SK-N-SH (cell line): ENCODE results near the gene TP63. TPM values are rescaled to one million over a fixed set of nuclear protein-coding genes. Genes with fewer than 3 reads are reported as not detected.

Experiments used
- CTCF ChIA-PET: fragments of 300-600, 350-600 bp; formaldehyde crosslinking; extraction: SDS; loops from one replicate; lab custom pipeline; 2021; lab: Yijun Ruan, JAX
- POLR2A ChIA-PET: fragments of 350-600 bp; sonication (Branson Sonifier 250); formaldehyde crosslinking; extraction: SDS; loops from one replicate; lab custom pipeline; 2020; ENCODE audit warnings: antibody characterized with exemption, inconsistent platforms; lab: Yijun Ruan, JAX
- DNase-seq: peaks from one replicate; pipeline ENCODE4 v3.0.0; 2012
- H2AFZ ChIP-seq: fragments of 200-600 bp; sonication (generic); 2 replicates; pipeline ENCODE4 v1.8.1; 2016; ENCODE audit warnings: antibody characterized with exemption, mild to moderate bottlenecking, low read depth
- H3F3A ChIP-seq: fragments of 200-600 bp; sonication (generic); replicated peaks from 2 replicates; pipeline ENCODE3; 2016; ENCODE audit warnings: antibody characterized with exemption, mild to moderate bottlenecking; ENCODE audit not compliant: insufficient read depth
- H3K27ac ChIP-seq, 2 experiments: fragments of 200-500 bp in 1 of 2; fragments of 200-600 bp in 1 of 2; sonication (Bioruptor generic) in 1 of 2; sonication (generic), shearing (Covaris generic) in 1 of 2; 2 replicates each; pipeline versions ENCODE4 v1.5.1 to v1.6.1; 2014 to 2016; ENCODE audit warnings: low read depth in 2 of 2, inconsistent platforms in 1 of 2, low read length in 1 of 2, mild to moderate bottlenecking in 1 of 2, mixed read lengths in 1 of 2
- H3K27me3 ChIP-seq: fragments of 200-600 bp; sonication (generic), shearing (Covaris generic); 2 replicates; pipeline ENCODE4 v1.6.1; 2016; ENCODE audit warnings: mixed run types; ENCODE audit not compliant: insufficient read depth
- H3K36me3 ChIP-seq, 2 experiments: fragments of 200-500 bp in 1 of 2; fragments of 200-600 bp in 1 of 2; sonication (Bioruptor generic) in 1 of 2; sonication (generic) in 1 of 2; replicated peaks in 1 of 2; 2 replicates each; pipeline versions ENCODE3 to v1.5.1; 2014 to 2016; ENCODE audit warnings: low read length in 1 of 2, mild to moderate bottlenecking in 1 of 2; ENCODE audit not compliant: insufficient read depth in 2 of 2, control insufficient read depth in 1 of 2
- H3K4me1 ChIP-seq, 2 experiments: fragments of 200-500 bp in 1 of 2; fragments of 200-600 bp in 1 of 2; sonication (Bioruptor generic) in 1 of 2; sonication (generic), shearing (Covaris generic) in 1 of 2; 2 replicates each; pipeline versions ENCODE4 v1.5.1 to v1.6.1; 2014 to 2016; ENCODE audit warnings: low read depth in 1 of 2, low read length in 1 of 2, mixed run types in 1 of 2; ENCODE audit not compliant: insufficient read depth in 2 of 2, control insufficient read depth in 1 of 2
- H3K4me2 ChIP-seq: fragments of 200-600 bp; sonication (generic), shearing (Covaris generic); 2 replicates; pipeline ENCODE4 v1.6.1; 2017; ENCODE audit warnings: mixed run types
- H3K4me3 ChIP-seq, 2 experiments: fragments of 200-500 bp in 1 of 2; fragments of 200-600 bp in 1 of 2; sonication (Bioruptor generic) in 1 of 2; sonication (generic), shearing (Covaris generic) in 1 of 2; 2 replicates each; pipeline versions ENCODE4 v1.5.1 to v1.8.1; 2014 to 2016; ENCODE audit warnings: low read depth in 2 of 2, inconsistent platforms in 1 of 2, low read length in 1 of 2, mild to moderate bottlenecking in 1 of 2, mixed read lengths in 1 of 2, moderate library complexity in 1 of 2
- H3K79me2 ChIP-seq: fragments of 200-600 bp; sonication (generic); 2 replicates; pipeline ENCODE4 v1.8.1; 2017; ENCODE audit warnings: mild to moderate bottlenecking; ENCODE audit not compliant: insufficient read depth
- H3K9ac ChIP-seq: fragments of 200-600 bp; sonication (generic); 2 replicates; pipeline ENCODE4 v1.6.1; 2017; ENCODE audit warnings: mixed run types
- H3K9me2 ChIP-seq: fragments of 200-600 bp; sonication (generic); 2 replicates; pipeline ENCODE4 v1.6.1; 2017; ENCODE audit warnings: mixed run types
- H3K9me3 ChIP-seq: fragments of 200-600 bp; sonication (generic); 2 replicates; pipeline ENCODE4 v1.6.1; 2017; ENCODE audit warnings: mixed run types, mild to moderate bottlenecking, moderate library complexity
- H4K20me1 ChIP-seq: fragments of 200-600 bp; sonication (generic); 2 replicates; pipeline ENCODE4 v1.6.1; 2017; ENCODE audit warnings: mild to moderate bottlenecking, mixed run types; ENCODE audit not compliant: insufficient read depth
- CTCF ChIP-seq: fragments of 200-600 bp; sonication (generic); IDR thresholded peaks from 2 replicates; pipeline ENCODE4 v1.6.1; 2017; ENCODE audit warnings: antibody characterized with exemption, mild to moderate bottlenecking, moderate library complexity
- EP300 ChIP-seq, 2 experiments: IDR thresholded peaks; 2 replicates each; pipeline versions ENCODE4 v1.4.0 to v1.6.1; 2012; ENCODE audit warnings: borderline replicate concordance in 1 of 2, low read depth in 1 of 2, low read length in 1 of 2
- FOSL2 ChIP-seq: IDR thresholded peaks from 2 replicates; pipeline ENCODE4 v1.4.0; 2012; ENCODE audit warnings: low read depth, mild to moderate bottlenecking, moderate library complexity, borderline replicate concordance
- FOXM1 ChIP-seq: IDR thresholded peaks from 2 replicates; pipeline ENCODE4 v1.4.0; 2012; ENCODE audit warnings: low read depth, mild to moderate bottlenecking
- GABPA ChIP-seq: IDR thresholded peaks from 2 replicates; pipeline ENCODE4 v1.4.0; 2012; ENCODE audit warnings: low read depth, mild to moderate bottlenecking
- GATA2 ChIP-seq: sonication (generic); formaldehyde crosslinking; IDR thresholded peaks from 2 replicates; pipeline ENCODE4 v1.5.0; 2020; ENCODE audit warnings: mild to moderate bottlenecking, missing genetic modification reagents
- IRF3 ChIP-seq: fragments of 150-350 bp; IDR thresholded peaks from 2 replicates; pipeline ENCODE4 v1.6.1; 2016; ENCODE audit warnings: mild to moderate bottlenecking, low read depth, low read length
- JUND ChIP-seq: IDR thresholded peaks from 2 replicates; pipeline ENCODE4 v1.4.0; 2012
- MAX ChIP-seq: IDR thresholded peaks from 2 replicates; pipeline ENCODE4 v1.4.0; 2012; ENCODE audit warnings: low read depth
- MEF2A ChIP-seq: IDR thresholded peaks from 2 replicates; pipeline ENCODE4 v1.4.0; 2012; ENCODE audit warnings: low read depth, borderline replicate concordance
- MXI1 ChIP-seq: IDR thresholded peaks from 2 replicates; pipeline ENCODE4 v1.6.1; 2012; ENCODE audit warnings: mild to moderate bottlenecking, low read depth, low read length, improper control_type of control experiment
- NFIC ChIP-seq: IDR thresholded peaks from 2 replicates; pipeline ENCODE4 v1.4.0; 2012; ENCODE audit warnings: borderline replicate concordance
- NRF1 ChIP-seq: IDR thresholded peaks from 2 replicates; pipeline ENCODE4 v1.6.1; 2012; ENCODE audit warnings: low read depth, mild to moderate bottlenecking, low read length
- POLR2AphosphoS5 ChIP-seq: IDR thresholded peaks from 2 replicates; pipeline ENCODE4 v1.6.1; 2012; ENCODE audit warnings: low read depth, low read length
- RFX5 ChIP-seq: IDR thresholded peaks from 2 replicates; pipeline ENCODE4 v1.6.1; 2012; ENCODE audit warnings: mild to moderate bottlenecking, improper control_type of control experiment, low read length
- RXRA ChIP-seq: IDR thresholded peaks from 2 replicates; pipeline ENCODE4 v1.4.0; 2012; ENCODE audit warnings: low read depth, mild to moderate bottlenecking, borderline replicate concordance
- SMC3 ChIP-seq: IDR thresholded peaks from 2 replicates; pipeline ENCODE4 v1.6.1; 2012; ENCODE audit warnings: low read depth, low read length, improper control_type of control experiment
- TEAD4 ChIP-seq: IDR thresholded peaks from 2 replicates; pipeline ENCODE4 v1.4.0; 2012; ENCODE audit warnings: mild to moderate bottlenecking, borderline replicate concordance; ENCODE audit not compliant: insufficient read depth
- WGBS: methylation state at CpG from one replicate; pipeline ENCODE4 v1.1.6; 2017; ENCODE audit warnings: low lambda C conversion rate; 5-methylcytosine and 5-hydroxymethylcytosine counted together
- polyA plus RNA-seq, 3 experiments: library from polyadenylated mRNA; depleted of rRNA; stranded (reverse); fragments of >200 nt; gene quantifications; 2 replicates each; pipeline ENCODE4 v1.2.3, GENCODE V29; 2012
- TF ChIP-seq, protein P1 (sequence below): IDR thresholded peaks from 2 replicates; pipeline ENCODE4; 2012
- TF ChIP-seq, protein P2 (sequence below): IDR thresholded peaks from 2 replicates; pipeline ENCODE4 v1.6.1; 2012; ENCODE audit warnings: mild to moderate bottlenecking, low read depth, low read length, moderate library complexity

Gene TP63
- polyA plus RNA-seq, 1 of the 3 experiments (the other 2 are of a cell fraction): not detected

GRCh38 chr3:189683546-189684255 lies 52.5 kb downstream of the TP63 start:
- Histone ChIP-seq H3F3A (peaks cover 12% of the 10 kb centered on the region), H3K9me3 (no peaks in the 10 kb centered on the region), H3K4me2 (no peak overlapping the region), H3K27ac (no peak overlapping the region), H3K27me3 (no peaks in the 10 kb centered on the region), H4K20me1 (no peaks in the 10 kb centered on the region), H3K9ac (no peak overlapping the region), H3K9me2 (no peaks in the 10 kb centered on the region), H2AFZ (no peak overlapping the region), H3K4me3 (no peak overlapping the region), H3K36me3 (no peaks in the 10 kb centered on the region), H3K79me2 (no peaks in the 10 kb centered on the region), H3K4me1 (peaks cover 0 to 5% of the 10 kb centered on the region in 2 experiments; a peak in 1 of 4 replicates)
- no peak for DNase-seq
- POLR2A ChIA-PET: no interaction called here
- 26% methylated on average over 3 of the region's 3 CpGs for WGBS
- CTCF ChIA-PET: no interaction called here
- TF ChIP-seq, protein P1, sequence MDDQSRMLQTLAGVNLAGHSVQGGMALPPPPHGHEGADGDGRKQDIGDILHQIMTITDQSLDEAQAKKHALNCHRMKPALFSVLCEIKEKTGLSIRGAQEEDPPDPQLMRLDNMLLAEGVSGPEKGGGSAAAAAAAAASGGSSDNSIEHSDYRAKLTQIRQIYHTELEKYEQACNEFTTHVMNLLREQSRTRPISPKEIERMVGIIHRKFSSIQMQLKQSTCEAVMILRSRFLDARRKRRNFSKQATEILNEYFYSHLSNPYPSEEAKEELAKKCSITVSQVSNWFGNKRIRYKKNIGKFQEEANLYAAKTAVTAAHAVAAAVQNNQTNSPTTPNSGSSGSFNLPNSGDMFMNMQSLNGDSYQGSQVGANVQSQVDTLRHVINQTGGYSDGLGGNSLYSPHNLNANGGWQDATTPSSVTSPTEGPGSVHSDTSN: no peak
- TF ChIP-seq TEAD4 (no peak), JUND (no peak), MEF2A (no peak), NRF1 (no peak), EP300 (IDR thresholded peaks at IDR 0.05; ENCODE audit: borderline replicate concordance in 1 of 2, low read depth in 1 of 2, low read length in 1 of 2) (no peak), IRF3 (no peak), RFX5 (no peak), NFIC (no peak), SMC3 (no peak), RXRA (no peak), CTCF (no peak), POLR2AphosphoS5 (no peak), GATA2 (no peak), MXI1 (no peak), FOSL2 (no peak), GABPA (no peak), FOXM1 (no peak), MAX (no peak)
- TF ChIP-seq, protein P2, sequence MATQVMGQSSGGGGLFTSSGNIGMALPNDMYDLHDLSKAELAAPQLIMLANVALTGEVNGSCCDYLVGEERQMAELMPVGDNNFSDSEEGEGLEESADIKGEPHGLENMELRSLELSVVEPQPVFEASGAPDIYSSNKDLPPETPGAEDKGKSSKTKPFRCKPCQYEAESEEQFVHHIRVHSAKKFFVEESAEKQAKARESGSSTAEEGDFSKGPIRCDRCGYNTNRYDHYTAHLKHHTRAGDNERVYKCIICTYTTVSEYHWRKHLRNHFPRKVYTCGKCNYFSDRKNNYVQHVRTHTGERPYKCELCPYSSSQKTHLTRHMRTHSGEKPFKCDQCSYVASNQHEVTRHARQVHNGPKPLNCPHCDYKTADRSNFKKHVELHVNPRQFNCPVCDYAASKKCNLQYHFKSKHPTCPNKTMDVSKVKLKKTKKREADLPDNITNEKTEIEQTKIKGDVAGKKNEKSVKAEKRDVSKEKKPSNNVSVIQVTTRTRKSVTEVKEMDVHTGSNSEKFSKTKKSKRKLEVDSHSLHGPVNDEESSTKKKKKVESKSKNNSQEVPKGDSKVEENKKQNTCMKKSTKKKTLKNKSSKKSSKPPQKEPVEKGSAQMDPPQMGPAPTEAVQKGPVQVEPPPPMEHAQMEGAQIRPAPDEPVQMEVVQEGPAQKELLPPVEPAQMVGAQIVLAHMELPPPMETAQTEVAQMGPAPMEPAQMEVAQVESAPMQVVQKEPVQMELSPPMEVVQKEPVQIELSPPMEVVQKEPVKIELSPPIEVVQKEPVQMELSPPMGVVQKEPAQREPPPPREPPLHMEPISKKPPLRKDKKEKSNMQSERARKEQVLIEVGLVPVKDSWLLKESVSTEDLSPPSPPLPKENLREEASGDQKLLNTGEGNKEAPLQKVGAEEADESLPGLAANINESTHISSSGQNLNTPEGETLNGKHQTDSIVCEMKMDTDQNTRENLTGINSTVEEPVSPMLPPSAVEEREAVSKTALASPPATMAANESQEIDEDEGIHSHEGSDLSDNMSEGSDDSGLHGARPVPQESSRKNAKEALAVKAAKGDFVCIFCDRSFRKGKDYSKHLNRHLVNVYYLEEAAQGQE: no peak
